Sigmoid colon (tissue), 7 donors: ENCODE data around the gene TMEM207. TPM values are rescaled to one million over a fixed set of nuclear protein-coding genes. Genes with fewer than 3 reads are reported as not detected.

ENCODE experiments used
- DNase-seq: peaks from one replicate; pipeline ENCODE4 v3.0.0-alpha.2; 2019
- H3K27ac ChIP-seq, 4 donors: fragments of 200-600 bp; sonication (generic); one replicate each; pipeline ENCODE4 v1.5.1; 2016 to 2019; ENCODE audit warnings: mild to moderate bottlenecking in 1 of 4
- H3K27me3 ChIP-seq, 3 donors: fragments of 200-600 bp; sonication (generic); one replicate each; pipeline ENCODE4 v1.5.1; 2019; ENCODE audit warnings: mild to moderate bottlenecking in 1 of 3
- H3K36me3 ChIP-seq, 4 donors: fragments of 200-600 bp; sonication (generic); one replicate each; pipeline ENCODE4 v1.5.1; 2016 to 2019
- H3K4me1 ChIP-seq, 4 donors: fragments of 200-600 bp; sonication (generic); one replicate each; pipeline ENCODE4 v1.5.1; 2017 to 2019
- H3K4me3 ChIP-seq, 4 donors: fragments of 200-600 bp; sonication (generic); one replicate each; pipeline ENCODE4 v1.5.1; 2017 to 2019; ENCODE audit warnings: mild to moderate bottlenecking in 2 of 4, moderate library complexity in 1 of 4
- H3K9me3 ChIP-seq, 4 donors: fragments of 200-600 bp in 3 of 4; sonication (generic) in 3 of 4; one replicate each; pipeline versions ENCODE4 v1.5.1 to v1.6.1; 2013 to 2019
- EP300 ChIP-seq, 4 donors: sonication (generic); formaldehyde crosslinking; IDR thresholded peaks; one replicate each; pipeline ENCODE4 v1.6.1; 2017; ENCODE audit warnings: antibody characterized with exemption in 4 of 4
- POLR2A ChIP-seq, 2 donors: fragments of 450-650 bp; IDR thresholded peaks; one replicate each; pipeline ENCODE4 v1.6.1; 2016; ENCODE audit warnings: antibody characterized with exemption in 2 of 2, mild to moderate bottlenecking in 2 of 2, moderate library complexity in 2 of 2
- POLR2AphosphoS5 ChIP-seq, 4 donors: sonication (generic); formaldehyde crosslinking; IDR thresholded peaks; one replicate each; pipeline ENCODE4 v1.6.1; 2017; ENCODE audit warnings: antibody characterized with exemption in 4 of 4
- WGBS, 2 donors: extraction: QIAGEN DNeasy Blood & Tissue Kit; methylation state at CpG; one replicate each; pipeline ENCODE4 v1.1.7; 2013; 5-methylcytosine and 5-hydroxymethylcytosine counted together
- intact Hi-C: fragments of 100-400 bp; cut with DNase I; formaldehyde crosslinking; loops from one replicate; pipeline ENCODE4 v1.15.1; 2023
- polyA plus RNA-seq, 3 donors: library from polyadenylated mRNA; stranded (reverse); fragments of 200-250 nt; gene quantifications; one replicate each; pipeline ENCODE4 v1.2.3, GENCODE V29; 2013
- total RNA-seq, 4 donors: library from RNA; depleted of rRNA; stranded (reverse); fragments of >200 nt; gene quantifications; one replicate each; pipeline ENCODE4 v1.1.0, GENCODE V29; 2016
- TF ChIP-seq, protein P1 (sequence below), 4 experiments: fragments of 450-650 bp in 3 of 4; fragments of 200-600 bp in 1 of 4; IDR thresholded peaks; one replicate each; pipeline ENCODE4 v1.5.1; 2016 to 2019; ENCODE audit warnings: antibody characterized with exemption in 4 of 4, mild to moderate bottlenecking in 3 of 4, moderate library complexity in 2 of 4
- donor health status: healthy with polysubstance abuse.
- donor health status: Bipolar disorder and iron deficiency.
- donor health status: healthy.

Gene TMEM207
- total RNA-seq (not detected), polyA plus RNA-seq (not detected)

DNA sequence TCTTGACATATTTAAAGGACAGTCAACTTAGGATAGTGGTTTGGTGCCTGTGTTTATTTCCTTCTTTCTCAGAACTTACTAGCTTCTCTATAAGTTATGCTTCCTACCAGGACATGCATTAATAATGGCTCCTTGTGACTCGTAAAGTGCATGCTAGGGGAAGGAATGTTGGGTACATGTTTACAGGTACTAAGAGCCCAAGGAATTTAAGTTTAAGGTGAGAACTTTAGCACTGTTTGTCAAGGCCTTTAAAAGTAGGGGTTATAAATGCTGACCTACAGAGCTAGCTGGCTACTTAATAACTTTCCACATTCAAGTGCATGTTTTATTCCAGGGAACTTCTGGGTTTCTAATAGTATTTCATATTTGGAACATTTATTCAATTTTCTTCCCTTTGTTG is at the start of gene TMEM207:
Gene TMEM207, minus strand, starts transcription at position 101 of the 400 bp plus-strand sequence. Its CDS starts 92 bp downstream, at position 9.
- TF ChIP-seq, protein P1, sequence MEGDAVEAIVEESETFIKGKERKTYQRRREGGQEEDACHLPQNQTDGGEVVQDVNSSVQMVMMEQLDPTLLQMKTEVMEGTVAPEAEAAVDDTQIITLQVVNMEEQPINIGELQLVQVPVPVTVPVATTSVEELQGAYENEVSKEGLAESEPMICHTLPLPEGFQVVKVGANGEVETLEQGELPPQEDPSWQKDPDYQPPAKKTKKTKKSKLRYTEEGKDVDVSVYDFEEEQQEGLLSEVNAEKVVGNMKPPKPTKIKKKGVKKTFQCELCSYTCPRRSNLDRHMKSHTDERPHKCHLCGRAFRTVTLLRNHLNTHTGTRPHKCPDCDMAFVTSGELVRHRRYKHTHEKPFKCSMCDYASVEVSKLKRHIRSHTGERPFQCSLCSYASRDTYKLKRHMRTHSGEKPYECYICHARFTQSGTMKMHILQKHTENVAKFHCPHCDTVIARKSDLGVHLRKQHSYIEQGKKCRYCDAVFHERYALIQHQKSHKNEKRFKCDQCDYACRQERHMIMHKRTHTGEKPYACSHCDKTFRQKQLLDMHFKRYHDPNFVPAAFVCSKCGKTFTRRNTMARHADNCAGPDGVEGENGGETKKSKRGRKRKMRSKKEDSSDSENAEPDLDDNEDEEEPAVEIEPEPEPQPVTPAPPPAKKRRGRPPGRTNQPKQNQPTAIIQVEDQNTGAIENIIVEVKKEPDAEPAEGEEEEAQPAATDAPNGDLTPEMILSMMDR (IDR thresholded peaks at IDR 0.05): no peak
- H3K36me3 ChIP-seq: no peaks in the 10 kb centered on the region
- H3K4me3 ChIP-seq: no peak within 1 kb of the TSS
- H3K9me3 ChIP-seq: no peaks in the 10 kb centered on the region
- no peaks in the 10 kb centered on the region for H3K27me3 ChIP-seq
- intact Hi-C loops: no loop called here
- DNase-seq: no peak
- WGBS, 2 donors: 88 to 90% methylated on average over 1 of the region's 1 CpG
- no peaks in the 10 kb centered on the region for H3K4me1 ChIP-seq
- no peak within 1 kb of the TSS for H3K27ac ChIP-seq

DNA sequence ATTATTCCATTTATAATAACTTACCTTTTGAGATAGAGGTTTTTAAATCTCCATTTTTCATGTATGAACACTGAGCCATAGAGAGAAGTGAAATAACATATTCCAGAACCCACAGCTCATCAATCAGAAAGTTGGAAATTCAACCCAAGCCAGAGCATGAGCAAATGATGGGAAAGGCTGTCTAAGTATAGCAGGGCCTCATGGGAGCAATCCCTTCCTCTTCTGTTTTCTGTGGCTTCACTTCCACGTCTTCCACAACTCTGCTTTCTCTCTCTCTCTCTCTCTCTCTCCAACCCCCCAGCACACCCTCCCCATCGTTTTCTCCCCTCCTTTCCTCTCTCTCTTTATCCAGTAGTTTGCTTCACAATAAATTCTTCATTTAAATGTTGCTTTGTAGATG is 49.4 kb upstream of the TMEM207 start:
- Histone ChIP-seq H3K36me3 (no peaks in the 10 kb centered on the region), H3K4me1 (no peaks in the 10 kb centered on the region), H3K27ac (no peak overlapping the region), H3K4me3 (no peak overlapping the region), H3K9me3 (no peaks in the 10 kb centered on the region), H3K27me3 (no peaks in the 10 kb centered on the region)
- intact Hi-C loops: no loop called here
- TF ChIP-seq, protein P1 (IDR thresholded peaks at IDR 0.05): no peak
- TF ChIP-seq POLR2AphosphoS5 (IDR thresholded peaks at IDR 0.05) (no peak), POLR2A (IDR thresholded peaks at IDR 0.05) (no peak), EP300 (IDR thresholded peaks at IDR 0.05) (no peak)
- 43 to 58% methylated on average over 2 of the region's 2 CpGs for WGBS, 2 donors
- no peak for DNase-seq

DNA sequence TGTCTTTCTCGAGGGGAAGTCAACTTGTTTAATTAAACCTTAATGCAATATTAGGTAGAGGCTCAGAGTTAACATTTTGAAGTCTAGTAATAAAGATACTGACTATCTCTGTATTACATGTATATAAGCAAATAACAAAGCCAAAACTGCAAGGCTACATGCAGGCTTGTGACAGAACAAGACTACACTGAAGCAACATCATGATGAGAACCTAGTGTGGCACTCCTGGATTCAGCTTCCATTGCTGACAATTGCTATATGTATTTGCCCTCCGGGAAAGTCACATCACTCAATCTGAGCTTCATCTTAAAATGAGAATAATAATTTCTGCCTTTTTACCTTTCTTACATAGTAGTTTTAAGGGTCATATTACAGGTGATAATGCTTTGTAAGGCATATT is 48.6 kb upstream of the TMEM207 start:
- Histone ChIP-seq H3K4me3 (no peak overlapping the region), H3K36me3 (no peaks in the 10 kb centered on the region), H3K4me1 (no peaks in the 10 kb centered on the region), H3K27me3 (no peaks in the 10 kb centered on the region), H3K9me3 (no peaks in the 10 kb centered on the region), H3K27ac (no peak overlapping the region)
- 81 to 86% methylated on average over 2 of the region's 2 CpGs for WGBS, 2 donors
- intact Hi-C loops: no loop called here
- TF ChIP-seq EP300 (IDR thresholded peaks at IDR 0.05): no peak
- no peak for DNase-seq

DNA sequence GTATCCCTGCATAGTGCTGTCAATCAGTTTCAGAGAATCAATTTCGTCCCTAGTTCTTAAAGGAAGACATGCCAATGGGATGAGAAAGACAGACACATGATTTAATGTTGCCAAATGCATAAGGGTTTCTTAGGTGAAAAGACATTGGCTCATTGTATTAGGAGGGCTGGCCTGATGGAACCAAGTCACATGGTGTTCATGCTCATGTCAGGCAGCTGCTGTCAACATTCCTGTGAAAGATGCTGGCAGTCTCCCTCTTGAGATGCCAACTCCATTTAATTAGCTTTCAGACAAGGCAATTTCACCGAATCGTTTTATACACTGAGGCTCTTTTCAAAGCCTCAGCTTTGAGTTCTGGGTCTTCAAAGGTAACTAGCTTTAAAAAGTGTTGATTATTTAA is 48.1 kb upstream of the TMEM207 start:
- H3K27me3 ChIP-seq: no peaks in the 10 kb centered on the region
- intact Hi-C loops: no loop called here
- H3K4me3 ChIP-seq: no peak overlapping the region
- no peak for DNase-seq
- H3K4me1 ChIP-seq: no peaks in the 10 kb centered on the region
- H3K9me3 ChIP-seq: no peaks in the 10 kb centered on the region
- 83 to 88% methylated on average over 3 of the region's 3 CpGs for WGBS, 2 donors
- no peak for TF ChIP-seq POLR2A (IDR thresholded peaks at IDR 0.05)
- no peak for TF ChIP-seq POLR2AphosphoS5 (IDR thresholded peaks at IDR 0.05)
- TF ChIP-seq EP300 (IDR thresholded peaks at IDR 0.05): no peak
- TF ChIP-seq, protein P1 (IDR thresholded peaks at IDR 0.05): no peak
- no peaks in the 10 kb centered on the region for H3K36me3 ChIP-seq
- H3K27ac ChIP-seq: no peak overlapping the region

DNA sequence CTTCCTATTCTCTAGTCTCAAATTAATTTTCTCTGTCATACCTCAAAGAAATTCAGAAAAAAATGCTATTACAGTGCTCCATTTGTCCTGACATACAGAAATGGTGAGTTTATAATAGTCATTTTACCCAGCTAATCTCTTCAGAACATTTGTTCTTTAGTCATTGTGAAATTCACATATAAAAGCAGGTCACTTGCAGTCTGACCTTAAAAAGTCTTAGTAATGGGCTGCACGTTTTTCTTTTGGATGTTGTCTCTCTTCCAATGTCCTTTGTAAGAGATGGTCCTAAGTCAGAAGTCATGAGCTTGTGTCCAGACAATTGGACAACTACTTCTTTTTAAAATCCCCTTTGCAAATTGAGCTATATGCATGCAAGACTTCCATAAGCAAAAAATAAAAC is 47.2 kb upstream of the TMEM207 start:
- no peak overlapping the region for H3K4me3 ChIP-seq
- no peak for DNase-seq
- intact Hi-C loops: no loop called here
- H3K9me3 ChIP-seq: no peaks in the 10 kb centered on the region
- no peaks in the 10 kb centered on the region for H3K4me1 ChIP-seq
- H3K36me3 ChIP-seq: no peaks in the 10 kb centered on the region
- TF ChIP-seq, protein P1 (IDR thresholded peaks at IDR 0.05): no peak
- TF ChIP-seq POLR2AphosphoS5 (IDR thresholded peaks at IDR 0.05) (no peak), EP300 (IDR thresholded peaks at IDR 0.05) (no peak), POLR2A (IDR thresholded peaks at IDR 0.05) (no peak)
- WGBS, 2 donors: 19 to 44% methylated on average over 1 of the region's 1 CpG
- H3K27me3 ChIP-seq: no peaks in the 10 kb centered on the region
- H3K27ac ChIP-seq: no peak overlapping the region
